GM19043 (cell line): ENCODE measurements around the gene SH3D19.

Experiments
- ATAC-seq: cut with Tn5 transposase; IDR thresholded peaks from one replicate; pipeline ENCODE4 v1.9.1; 2021; ENCODE audit warnings: low read depth; ENCODE audit not compliant: unreplicated experiment

Gene SH3D19, protein sequence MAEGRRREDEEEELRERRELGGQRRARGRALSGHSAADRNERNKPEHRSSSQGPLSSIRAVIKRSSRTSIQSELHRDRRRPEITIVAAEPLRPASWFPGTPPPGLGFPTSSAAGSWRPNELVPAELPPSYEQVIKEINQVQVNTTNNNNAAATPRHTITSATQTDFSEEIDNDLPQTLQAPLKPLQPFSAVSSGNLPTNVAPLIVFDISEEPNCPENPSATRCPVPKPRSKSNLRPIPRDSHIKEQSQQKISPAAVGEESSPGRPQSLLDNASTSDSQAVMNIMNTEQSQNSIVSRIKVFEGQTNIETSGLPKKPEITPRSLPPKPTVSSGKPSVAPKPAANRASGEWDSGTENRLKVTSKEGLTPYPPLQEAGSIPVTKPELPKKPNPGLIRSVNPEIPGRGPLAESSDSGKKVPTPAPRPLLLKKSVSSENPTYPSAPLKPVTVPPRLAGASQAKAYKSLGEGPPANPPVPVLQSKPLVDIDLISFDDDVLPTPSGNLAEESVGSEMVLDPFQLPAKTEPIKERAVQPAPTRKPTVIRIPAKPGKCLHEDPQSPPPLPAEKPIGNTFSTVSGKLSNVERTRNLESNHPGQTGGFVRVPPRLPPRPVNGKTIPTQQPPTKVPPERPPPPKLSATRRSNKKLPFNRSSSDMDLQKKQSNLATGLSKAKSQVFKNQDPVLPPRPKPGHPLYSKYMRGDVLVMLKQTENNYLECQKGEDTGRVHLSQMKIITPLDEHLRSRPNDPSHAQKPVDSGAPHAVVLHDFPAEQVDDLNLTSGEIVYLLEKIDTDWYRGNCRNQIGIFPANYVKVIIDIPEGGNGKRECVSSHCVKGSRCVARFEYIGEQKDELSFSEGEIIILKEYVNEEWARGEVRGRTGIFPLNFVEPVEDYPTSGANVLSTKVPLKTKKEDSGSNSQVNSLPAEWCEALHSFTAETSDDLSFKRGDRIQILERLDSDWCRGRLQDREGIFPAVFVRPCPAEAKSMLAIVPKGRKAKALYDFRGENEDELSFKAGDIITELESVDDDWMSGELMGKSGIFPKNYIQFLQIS

GRCh38 chr4:151325111-151325948 lies at the start of gene SH3D19:
TSS of gene SH3D19 (minus strand) at chr4:151325605. CDS start at chr4:151325352, 253 bp downstream.
- ATAC-seq = no peak

DNA sequence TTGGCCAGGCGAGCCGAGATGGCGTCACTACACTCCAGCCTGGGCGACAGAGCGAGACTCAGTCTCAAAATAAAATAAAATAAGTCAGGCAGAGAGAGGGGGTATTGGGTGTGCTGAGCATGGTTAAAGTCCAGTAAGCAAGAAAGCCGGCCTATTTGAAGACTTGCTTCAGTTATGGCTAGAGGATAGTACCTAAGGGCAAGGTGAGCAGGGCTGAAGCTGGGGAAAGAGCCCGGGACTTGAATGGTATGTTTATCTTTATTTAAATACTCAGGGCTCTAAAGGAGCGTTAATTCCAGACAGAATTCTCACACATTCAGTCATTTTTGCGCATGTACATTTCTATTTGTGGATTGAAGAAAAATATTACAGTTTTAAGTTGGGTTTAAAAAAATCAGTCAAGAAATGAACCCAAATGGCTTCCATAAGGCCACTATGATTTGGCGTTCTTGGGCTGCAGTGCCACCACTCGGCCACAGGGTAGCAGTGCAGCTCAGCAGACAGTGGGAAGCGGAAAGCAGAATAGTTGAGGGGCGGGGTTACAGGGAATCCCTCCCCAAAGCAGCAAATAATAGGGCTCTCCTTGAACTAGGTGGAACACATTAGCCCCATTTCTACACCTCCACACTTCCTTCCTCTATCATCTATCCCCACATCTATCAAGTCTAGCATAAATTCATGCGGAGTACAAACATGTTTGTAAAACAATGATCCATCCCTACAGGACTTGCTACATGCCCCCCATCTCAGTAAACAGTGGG lies 37.2 kb upstream of the SH3D19 start:
- ATAC-seq = peak; percentile 98

- ATAC-seq = no peak
Observed at GRCh38 chr4:151361966-151362365, 36.6 kb upstream of the SH3D19 start.

- ATAC-seq = no peak
Observed at GRCh38 chr4:151361126-151361525, 35.7 kb upstream of the SH3D19 start.

DNA sequence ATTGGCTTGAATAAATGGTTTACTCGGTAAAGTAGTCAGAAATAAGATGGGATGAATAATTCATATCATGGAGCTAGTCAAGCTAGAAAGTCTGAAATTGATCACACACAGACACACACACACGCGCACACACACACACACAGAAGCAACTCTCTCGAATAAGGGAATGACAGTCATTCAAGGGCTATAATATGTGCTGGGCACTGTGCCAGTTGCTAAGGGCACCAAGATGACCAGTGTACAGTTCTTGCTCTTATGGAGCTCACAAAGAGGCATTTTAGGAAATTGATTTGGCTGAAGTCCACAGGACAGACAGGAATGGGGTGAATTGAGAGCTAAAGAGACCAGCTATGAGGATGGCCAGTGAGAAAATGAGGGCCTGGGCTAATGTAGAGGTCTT lies 34.2 kb upstream of the SH3D19 start:
- no peak for ATAC-seq

GRCh38 chr4:151358266-151358665 lies 32.9 kb upstream of the SH3D19 start:
- ATAC-seq = no peak

DNA sequence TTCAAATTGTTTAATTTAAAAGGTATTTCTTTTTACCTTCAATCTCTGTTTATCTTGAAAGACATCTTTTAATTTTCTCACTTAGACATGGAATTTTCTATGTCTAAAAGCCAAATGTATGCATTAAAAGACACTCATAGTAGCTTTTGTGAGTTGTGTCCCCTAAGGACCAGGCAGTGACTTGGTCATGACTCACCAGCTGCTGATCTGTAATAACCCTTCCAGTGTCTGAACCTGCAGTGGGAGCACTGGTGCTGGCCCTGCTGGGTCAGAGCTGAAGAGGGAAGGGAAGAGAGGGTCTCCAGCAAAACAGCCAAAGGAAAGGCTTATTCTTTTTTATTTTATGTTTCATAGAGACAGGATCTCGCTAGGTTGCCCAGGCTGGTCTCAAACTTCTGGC lies 31.1 kb upstream of the SH3D19 start:
- ATAC-seq = no peak

DNA sequence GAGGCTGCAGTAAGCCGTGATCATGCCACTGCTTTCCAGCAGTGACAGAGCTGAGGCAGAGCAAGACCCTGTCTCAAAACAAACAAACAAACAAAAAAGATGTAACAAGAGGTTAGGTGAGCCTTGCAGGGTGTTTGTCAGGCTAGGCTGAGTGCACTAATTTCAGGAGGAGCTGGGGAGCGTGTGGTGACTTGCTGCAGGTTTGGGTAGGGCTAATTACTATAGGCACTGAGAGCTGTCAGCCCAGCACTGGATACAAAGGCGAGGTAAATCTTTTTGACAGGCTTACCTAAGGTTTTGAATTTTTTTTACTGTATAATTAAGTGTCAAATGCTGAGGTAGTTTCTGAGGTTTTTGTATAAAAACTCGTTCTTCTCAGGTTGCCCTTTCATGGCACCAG lies 29.8 kb upstream of the SH3D19 start:
- ATAC-seq = no peak

DNA sequence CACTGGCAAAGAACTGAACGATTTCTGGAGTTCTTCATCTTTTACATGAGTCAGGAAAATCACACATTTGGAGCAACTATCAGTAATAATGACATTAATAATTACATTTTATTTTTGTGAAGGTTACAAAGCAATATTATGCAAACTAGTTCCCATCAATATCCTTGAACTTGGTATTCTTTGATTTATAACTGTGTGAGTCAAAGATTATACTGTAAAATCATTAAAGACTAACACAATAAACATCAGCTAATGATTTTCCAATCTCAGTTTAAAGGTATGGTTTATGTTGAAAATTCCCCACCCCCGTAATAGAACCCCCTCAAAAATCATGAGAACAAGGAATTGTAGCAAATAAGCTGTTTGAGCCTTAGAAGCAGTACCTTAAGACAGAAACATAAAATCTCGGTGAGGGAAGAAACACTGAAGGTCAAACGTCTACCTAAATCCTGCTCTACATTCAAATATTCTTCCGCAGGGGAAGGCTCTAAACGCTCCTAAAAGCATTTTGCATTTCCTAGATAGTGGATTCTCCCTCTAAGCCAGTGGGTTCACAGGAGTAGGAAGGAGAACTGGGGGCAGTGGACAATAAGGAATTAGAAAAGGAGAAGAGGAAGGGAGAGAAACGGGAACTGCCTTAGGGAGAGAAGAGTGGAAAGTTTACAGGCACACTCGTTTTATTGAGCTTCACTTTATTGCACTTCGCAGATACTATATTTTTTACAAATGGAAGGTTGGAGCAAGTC lies 22.3 kb upstream of the SH3D19 start:
- ATAC-seq = no peak

DNA sequence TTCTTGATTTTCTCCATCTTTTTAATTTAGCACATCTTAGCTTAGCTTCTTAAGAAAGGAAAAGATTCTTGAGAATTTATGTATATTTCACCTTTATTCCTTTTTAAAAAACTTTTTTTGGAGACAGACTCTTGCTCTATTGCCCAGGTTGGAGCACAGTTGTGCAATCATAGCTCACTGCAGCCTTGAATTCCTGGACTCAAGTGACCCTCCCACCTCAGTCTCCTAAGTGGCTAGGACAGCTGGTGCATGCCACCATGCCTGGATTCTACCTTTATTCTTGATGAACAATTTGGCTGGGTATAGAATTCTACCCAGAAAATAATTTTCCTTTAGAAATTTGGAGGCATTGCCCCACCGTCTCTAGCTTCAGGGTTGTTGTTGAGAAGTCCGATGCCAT lies 19.5 kb upstream of the SH3D19 start:
- no peak for ATAC-seq

GRCh38 chr4:151340751-151341385 lies 15.5 kb upstream of the SH3D19 start:
- no peak for ATAC-seq

- ATAC-seq = no peak
Observed at GRCh38 chr4:151339467-151339866, 14.1 kb upstream of the SH3D19 start.

- no peak for ATAC-seq
Observed at GRCh38 chr4:151331276-151332042, 6.1 kb upstream of the SH3D19 start.

DNA sequence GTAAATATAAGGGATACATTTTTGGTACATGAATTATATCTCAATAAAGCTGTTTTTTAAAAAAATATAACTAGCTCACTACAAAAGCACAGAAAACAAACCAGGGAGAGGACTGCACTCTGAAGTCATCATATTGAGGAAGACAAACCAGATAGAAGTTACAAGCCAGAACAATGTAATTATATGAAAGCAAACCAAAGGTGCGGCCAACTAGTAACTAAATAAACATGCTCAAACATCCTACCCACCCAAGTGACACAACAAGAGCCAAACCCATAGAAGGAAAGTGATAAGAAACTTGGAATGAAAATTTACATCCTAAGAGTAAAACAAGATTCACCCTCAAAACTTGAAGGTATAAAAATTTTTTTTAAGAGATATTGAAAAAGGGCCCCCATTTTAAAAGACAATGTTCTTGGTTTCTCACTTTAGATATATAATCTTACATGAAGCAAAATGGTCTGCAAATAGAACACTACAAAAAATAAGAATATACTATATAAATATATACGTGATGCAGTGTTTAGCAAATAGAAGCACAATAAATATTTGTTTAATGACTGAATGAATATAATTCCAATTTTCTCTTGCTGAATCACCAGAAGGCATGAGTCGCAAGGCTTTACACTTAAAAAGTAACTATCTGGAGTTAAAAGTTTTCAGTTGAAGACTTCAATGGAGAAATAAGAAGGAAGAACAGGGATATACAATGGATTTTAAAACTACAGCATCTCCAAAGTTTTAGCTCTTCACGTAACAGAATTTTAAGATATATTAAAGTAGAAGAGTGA lies 4.0 kb upstream of the SH3D19 start:
- no peak for ATAC-seq

DNA sequence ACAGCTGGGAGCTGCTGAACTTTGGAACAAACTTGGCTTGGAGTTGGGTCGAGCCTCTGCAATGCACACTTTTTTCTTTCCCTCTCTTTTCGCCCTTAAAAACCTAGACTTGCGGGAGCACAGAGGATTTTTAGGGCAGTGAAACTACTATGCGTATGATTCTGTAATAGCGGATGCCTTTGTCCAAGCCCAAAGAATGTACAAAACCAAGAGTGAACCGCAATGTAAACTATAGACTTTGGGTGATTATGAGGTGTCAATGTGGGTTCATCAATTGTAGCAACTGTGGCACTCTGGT lies 493 bp upstream of the SH3D19 start:
- no peak for ATAC-seq

DNA sequence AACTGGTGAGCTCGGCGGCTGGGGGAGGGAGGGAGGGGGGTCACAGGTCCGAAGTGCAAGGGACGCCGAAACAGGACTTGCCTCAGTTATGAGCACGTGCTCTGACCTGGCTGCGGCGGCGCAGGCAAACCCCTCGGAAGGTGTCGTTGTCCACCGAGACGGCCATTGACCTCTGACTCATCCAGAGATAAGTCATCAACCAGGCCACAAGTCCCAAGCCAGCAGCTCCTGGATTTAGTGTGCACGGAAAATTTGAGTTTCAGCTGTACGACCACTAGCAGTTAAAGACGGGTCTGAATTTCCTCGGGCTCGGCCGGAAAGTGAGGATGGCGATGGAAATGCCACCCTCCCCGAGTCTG lies 674 bp downstream of the SH3D19 start:
- no peak for ATAC-seq

- ATAC-seq = no peak
Observed at GRCh38 chr4:151324124-151324751, 1.2 kb downstream of the SH3D19 start.
